Fibroblast of skin of left biceps (primary cell): ENCODE results near the gene GALNT9.
"Not testable (repeated sequence)": the region's sequence is repeated elsewhere in the genome, so short reads cannot be mapped to it uniquely, and the experiment has no call there.

Experiments used
- DNase-seq, 2 experiments: peaks; one replicate each; pipeline ENCODE4 v3.0.0-alpha.2; 2013; ENCODE audit warnings: low read depth in 2 of 2

The GALNT9 gene

GRCh38 chr12:132265056-132265800 lies 64.2 kb downstream of the GALNT9 start:
- DNase-seq = no peak

GRCh38 chr12:132264086-132265010 lies 65.0 kb downstream of the GALNT9 start:
- no peak for DNase-seq

- no peak for DNase-seq
Measured at GRCh38 chr12:132263451-132264049, 65.8 kb downstream of the GALNT9 start.

GRCh38 chr12:132263061-132263360 lies 66.4 kb downstream of the GALNT9 start:
- no peak for DNase-seq

- no peak for DNase-seq
Measured at GRCh38 chr12:132262256-132263060, 66.9 kb downstream of the GALNT9 start.

GRCh38 chr12:132261328-132262138 lies 67.9 kb downstream of the GALNT9 start:
- no peak for DNase-seq

GRCh38 chr12:132260721-132261120 lies 68.7 kb downstream of the GALNT9 start:
- no peak for DNase-seq

- DNase-seq = no peak
Measured at GRCh38 chr12:132259872-132260695, 69.3 kb downstream of the GALNT9 start.

- DNase-seq = no peak
Measured at GRCh38 chr12:132259364-132259871, 70.0 kb downstream of the GALNT9 start.

- no peak for DNase-seq
Measured at GRCh38 chr12:132258543-132258942, 70.8 kb downstream of the GALNT9 start.

- DNase-seq = no peak
Measured at GRCh38 chr12:132257955-132258490, 71.4 kb downstream of the GALNT9 start.

GRCh38 chr12:132257206-132257954 lies 72.0 kb downstream of the GALNT9 start:
- no peak for DNase-seq

- DNase-seq = no peak
Measured at GRCh38 chr12:132256646-132257045, 72.7 kb downstream of the GALNT9 start.

- no peak for DNase-seq
Measured at GRCh38 chr12:132255642-132256041, 73.7 kb downstream of the GALNT9 start.

GRCh38 chr12:132253698-132254480 lies 75.5 kb downstream of the GALNT9 start:
- no peak for DNase-seq

GRCh38 chr12:132252981-132253380 lies 76.4 kb downstream of the GALNT9 start:
- not testable (repeated sequence) for DNase-seq

- no peak for DNase-seq
Measured at GRCh38 chr12:132251741-132252490, 77.5 kb downstream of the GALNT9 start.
